OCI-LY3 (cell line): ENCODE data around the gene AGAP1.

Source experiments
- H2AFZ ChIP-seq: fragments of 200-600, 300-600 bp; shearing (Covaris generic); 2 replicates; pipeline ENCODE4 v1.6.0; 2014; ENCODE audit warnings: antibody characterized with exemption, low read depth, low read length
- H3K27ac ChIP-seq: fragments of 200-600, 300-600 bp; sonication (generic); 2 replicates; pipeline ENCODE4 v1.5.1; 2014; ENCODE audit warnings: mild to moderate bottlenecking, low read length, moderate library complexity, mixed read lengths
- H3K27me3 ChIP-seq: fragments of 200-600, 300-600 bp; sonication (generic); 2 replicates; pipeline ENCODE4 v1.6.1; 2014; ENCODE audit warnings: low read depth, low read length, mixed read lengths
- H3K36me3 ChIP-seq: fragments of 200-600, 300-600 bp; sonication (generic); replicated peaks from 2 replicates; pipeline ENCODE3; 2014; ENCODE audit warnings: low read depth, low read length, mixed read lengths
- H3K4me1 ChIP-seq: fragments of 300-600, 200-600 bp; sonication (generic); 2 replicates; pipeline ENCODE4 v1.6.1; 2014; ENCODE audit warnings: low read length, mixed read lengths
- H3K4me2 ChIP-seq: fragments of 200-600, 300-600 bp; sonication (generic); 2 replicates; pipeline ENCODE4 v1.6.1; 2014; ENCODE audit warnings: low read length, mixed read lengths
- H3K4me3 ChIP-seq: fragments of 300-600, 200-600 bp; sonication (generic); 2 replicates; pipeline ENCODE4 v1.5.1; 2014; ENCODE audit warnings: antibody characterized with exemption, mild to moderate bottlenecking, low read length, moderate library complexity
- H3K79me2 ChIP-seq: fragments of 300-600, 200-600 bp; shearing (Covaris generic); 2 replicates; pipeline ENCODE4 v1.6.1; 2014; ENCODE audit warnings: mild to moderate bottlenecking, low read length, mixed read lengths
- H3K9ac ChIP-seq: fragments of 300-600, 200-600 bp; shearing (Covaris generic); 2 replicates; pipeline ENCODE4 v1.6.0; 2014; ENCODE audit warnings: mild to moderate bottlenecking, low read length, moderate library complexity
- H3K9me3 ChIP-seq: fragments of 200-600, 300-600 bp; shearing (Covaris generic); 2 replicates; pipeline ENCODE4 v1.6.1; 2014; ENCODE audit warnings: low read length, mixed read lengths; ENCODE audit not compliant: insufficient read depth
- H4K20me1 ChIP-seq: fragments of 200-600, 300-600 bp; sonication (generic); 2 replicates; pipeline ENCODE4 v1.6.1; 2016; ENCODE audit warnings: low read length, mixed read lengths; ENCODE audit not compliant: insufficient read depth
- EZH2phosphoT487 ChIP-seq: fragments of 200-600 bp; shearing (Covaris generic); IDR thresholded peaks from 2 replicates; pipeline ENCODE4 v1.6.1; 2018; ENCODE audit warnings: antibody characterized with exemption, mixed run types, low read depth
- TF ChIP-seq, protein P1 (sequence below): fragments of 200-600, 300-600 bp; sonication (generic); IDR thresholded peaks from 2 replicates; pipeline ENCODE4 v1.5.1; 2014; ENCODE audit warnings: antibody characterized with exemption, low read length, low read depth

The AGAP1 gene

GRCh38 chr2:235879116-235879515 is 385.3 kb downstream of the AGAP1 start:
- no peak overlapping the region for H3K4me2 ChIP-seq
- TF ChIP-seq, protein P1, sequence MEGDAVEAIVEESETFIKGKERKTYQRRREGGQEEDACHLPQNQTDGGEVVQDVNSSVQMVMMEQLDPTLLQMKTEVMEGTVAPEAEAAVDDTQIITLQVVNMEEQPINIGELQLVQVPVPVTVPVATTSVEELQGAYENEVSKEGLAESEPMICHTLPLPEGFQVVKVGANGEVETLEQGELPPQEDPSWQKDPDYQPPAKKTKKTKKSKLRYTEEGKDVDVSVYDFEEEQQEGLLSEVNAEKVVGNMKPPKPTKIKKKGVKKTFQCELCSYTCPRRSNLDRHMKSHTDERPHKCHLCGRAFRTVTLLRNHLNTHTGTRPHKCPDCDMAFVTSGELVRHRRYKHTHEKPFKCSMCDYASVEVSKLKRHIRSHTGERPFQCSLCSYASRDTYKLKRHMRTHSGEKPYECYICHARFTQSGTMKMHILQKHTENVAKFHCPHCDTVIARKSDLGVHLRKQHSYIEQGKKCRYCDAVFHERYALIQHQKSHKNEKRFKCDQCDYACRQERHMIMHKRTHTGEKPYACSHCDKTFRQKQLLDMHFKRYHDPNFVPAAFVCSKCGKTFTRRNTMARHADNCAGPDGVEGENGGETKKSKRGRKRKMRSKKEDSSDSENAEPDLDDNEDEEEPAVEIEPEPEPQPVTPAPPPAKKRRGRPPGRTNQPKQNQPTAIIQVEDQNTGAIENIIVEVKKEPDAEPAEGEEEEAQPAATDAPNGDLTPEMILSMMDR: no peak
- H3K9me3 ChIP-seq: no peaks in the 10 kb centered on the region
- H3K9ac ChIP-seq: no peak overlapping the region
- no peaks in the 10 kb centered on the region for H3K36me3 ChIP-seq
- H3K27ac ChIP-seq: no peak overlapping the region
- H3K4me3 ChIP-seq: no peak overlapping the region
- H3K79me2 ChIP-seq: no peaks in the 10 kb centered on the region
- no peaks in the 10 kb centered on the region for H3K27me3 ChIP-seq
- H3K4me1 ChIP-seq: no peaks in the 10 kb centered on the region
- H4K20me1 ChIP-seq: no peaks in the 10 kb centered on the region
- H2AFZ ChIP-seq: no peak overlapping the region

GRCh38 chr2:235883675-235884074 is 389.8 kb downstream of the AGAP1 start:
- no peaks in the 10 kb centered on the region for H3K9me3 ChIP-seq
- no peak overlapping the region for H3K4me3 ChIP-seq
- no peak overlapping the region for H2AFZ ChIP-seq
- no peaks in the 10 kb centered on the region for H3K79me2 ChIP-seq
- TF ChIP-seq EZH2phosphoT487: no peak
- TF ChIP-seq, protein P1: no peak
- H4K20me1 ChIP-seq: no peaks in the 10 kb centered on the region
- no peaks in the 10 kb centered on the region for H3K27me3 ChIP-seq
- H3K36me3 ChIP-seq: no peaks in the 10 kb centered on the region
- H3K27ac ChIP-seq: no peak overlapping the region
- no peak overlapping the region for H3K4me2 ChIP-seq
- no peak overlapping the region for H3K9ac ChIP-seq
- no peaks in the 10 kb centered on the region for H3K4me1 ChIP-seq

GRCh38 chr2:235889302-235889630 is 395.4 kb downstream of the AGAP1 start:
- TF ChIP-seq, protein P1: no peak
- TF ChIP-seq EZH2phosphoT487: no peak
- H3K4me2 ChIP-seq: no peak overlapping the region
- H3K27me3 ChIP-seq: no peaks in the 10 kb centered on the region
- no peak overlapping the region for H3K4me3 ChIP-seq
- no peaks in the 10 kb centered on the region for H3K9me3 ChIP-seq
- no peak overlapping the region for H3K9ac ChIP-seq
- H4K20me1 ChIP-seq: no peaks in the 10 kb centered on the region
- H3K27ac ChIP-seq: no peak overlapping the region
- no peaks in the 10 kb centered on the region for H3K79me2 ChIP-seq
- H3K36me3 ChIP-seq: no peaks in the 10 kb centered on the region
- no peaks in the 10 kb centered on the region for H3K4me1 ChIP-seq
- H2AFZ ChIP-seq: no peak overlapping the region

DNA sequence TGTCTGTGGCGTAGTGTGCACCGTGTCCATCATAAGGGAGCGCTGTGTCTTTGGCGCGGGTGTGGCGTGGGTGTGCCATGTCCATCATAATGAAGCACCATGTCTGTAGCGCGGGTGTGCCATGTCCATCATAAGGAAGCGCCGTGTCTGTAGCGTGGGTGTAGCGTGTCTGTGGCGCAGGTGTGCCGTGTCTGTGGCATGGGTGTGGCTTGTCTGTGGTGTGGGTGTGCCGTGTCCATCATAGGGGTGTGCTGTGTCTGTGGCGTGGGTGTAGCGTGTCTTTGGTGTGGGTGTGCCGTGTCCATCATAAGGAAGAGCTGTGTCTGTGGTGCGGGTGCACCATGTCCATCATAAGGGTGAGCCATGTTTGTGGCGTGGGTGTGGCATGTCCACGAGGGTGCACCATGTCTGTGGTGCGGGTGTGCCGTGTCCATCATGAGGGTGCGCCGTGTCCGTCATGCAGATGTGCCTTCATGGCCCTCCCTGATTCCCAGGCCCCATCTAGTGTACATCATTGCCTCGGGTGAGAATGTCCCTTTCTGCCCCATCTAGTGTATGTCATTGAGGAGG is 399.4 kb downstream of the AGAP1 start:
- no peak overlapping the region for H3K9ac ChIP-seq
- no peak overlapping the region for H3K4me3 ChIP-seq
- no peak overlapping the region for H3K27ac ChIP-seq
- H3K4me2 ChIP-seq: no peak overlapping the region
- H3K79me2 ChIP-seq: no peaks in the 10 kb centered on the region
- no peaks in the 10 kb centered on the region for H4K20me1 ChIP-seq
- no peak overlapping the region for H2AFZ ChIP-seq
- H3K36me3 ChIP-seq: no peaks in the 10 kb centered on the region
- no peaks in the 10 kb centered on the region for H3K9me3 ChIP-seq
- H3K27me3 ChIP-seq: no peaks in the 10 kb centered on the region
- no peak for TF ChIP-seq EZH2phosphoT487
- TF ChIP-seq, protein P1: no peak
- H3K4me1 ChIP-seq: no peaks in the 10 kb centered on the region
